ENCODE measurements around the gene ZMYM1. TPM values are rescaled to one million over a fixed set of nuclear protein-coding genes. Genes with fewer than 3 reads are reported as not detected.

Gene ZMYM1
- total RNA-seq, 1 donor from 2014 or later, result 11.5 TPM

Other genes with a start within 250 kb of the ZMYM1 start
- 17.6 and 23.8 TPM in 2 replicates for gene SMIM12, start 219.6 kb upstream of the ZMYM1 start, total RNA-seq
- gene DLGAP3, start 149.7 kb upstream of the ZMYM1 start, total RNA-seq, result 0.05 TPM in 1 of 2 replicates, not detected in the other
- 18.7 and 26.3 TPM in 2 replicates for gene TMEM35B, start 94.0 kb upstream of the ZMYM1 start, total RNA-seq
- gene ZMYM6, start 47.4 kb upstream of the ZMYM1 start, total RNA-seq, result 10.1 and 17.5 TPM in 2 replicates
- gene SFPQ, start 113.8 kb downstream of the ZMYM1 start, total RNA-seq, result 128 and 134 TPM in 2 replicates
- 33.3 and 42.1 TPM in 2 replicates for gene ZMYM4, start 189.3 kb downstream of the ZMYM1 start, total RNA-seq

Measured in myocyte (in vitro differentiated cells).